ENCODE measurements around the gene CSNK1G1. TPM values are rescaled to one million over a fixed set of nuclear protein-coding genes. Genes with fewer than 3 reads are reported as not detected.
A peak's percentile ranks its signal among the peaks of the same experiment; 100 is the strongest.

Gene CSNK1G1
- total and polyA plus RNA-seq, 2 of the 8 experiments (the other 6 are each of a cell fraction or from before 2014, with no cell fraction given): 6.0 to 12.9 TPM

- no peak overlapping the region for H4K91ac ChIP-seq (replicated peaks; ENCODE audit: insufficient read length, low read length)
- no peak overlapping the region for H2BK20ac ChIP-seq (ENCODE audit: low read length)
- no peaks in the 10 kb centered on the region for H3K79me1 ChIP-seq (ENCODE audit: low read depth, low read length)
- FAIRE-seq (peak; percentile 62), DNase-seq (ENCODE audit: low read depth in 1 of 2, low spot score in 2 of 2) (peak in 1 of 2 experiments; percentile 7)
- no peaks in the 10 kb centered on the region for H3K4me1 ChIP-seq (replicated peaks in 1 of 4; ENCODE audit: control insufficient read depth in 3 of 4, insufficient read depth in 4 of 4, low read length in 3 of 4)
- H2AK5ac ChIP-seq (ENCODE audit: low read depth, low read length): no peak overlapping the region
- no peak overlapping the region for H3K4ac ChIP-seq (replicated peaks; ENCODE audit: insufficient read length, low read depth, low read length)
- H3K79me2 ChIP-seq (ENCODE audit: control insufficient read depth in 1 of 2, insufficient read depth in 2 of 2, low read length in 2 of 2): peaks cover 0 to 7% of the 10 kb centered on the region in 2 experiments; a peak in 2 of 4 replicates
- no peak overlapping the region for H3K14ac ChIP-seq (ENCODE audit: insufficient read length)
- 74% methylated on average over 9 of the region's 9 CpGs; no CpG with 5 or more reads in 1 of the 2 experiments for WGBS, 2 experiments (ENCODE audit: extremely low coverage in 1 of 2, insufficient coverage in 1 of 2, insufficient read length in 1 of 2, insufficient replicate concordance in 2 of 2, low coverage in 1 of 2, low lambda C conversion rate in 2 of 2, missing lambda C conversion rate in 1 of 2)
- H3K9me3 ChIP-seq (ENCODE audit: insufficient read depth in 2 of 2, low read depth in 1 of 2, low read length in 1 of 2): no peaks in the 10 kb centered on the region; a peak in 1 of 4 replicates
- ChIA-PET POLR2A (ENCODE audit: partially characterized antibody) (interaction anchor here (1.0 to 1.3 kb wide), 5 partner anchors 10 to 53 kb away, joined by 3 to 4 read pairs (median 4); partner anchors contain the start of genes CSNK1G1 and TRIP4), CTCF (ENCODE audit: partially characterized antibody) (interaction anchor here (0.8 to 1.8 kb wide), 13 partner anchors 9 to 263 kb away, joined by 3 to 8 read pairs (median 3); no protein-coding TSS in a partner anchor)
- no peak overlapping the region for H4K8ac ChIP-seq (ENCODE audit: extremely low read depth, insufficient read depth, low read length)
- no peak overlapping the region for H3K4me3 ChIP-seq (ENCODE audit: extremely low read depth in 1 of 4, insufficient read depth in 2 of 4, low read depth in 3 of 4, low read length in 4 of 4)
- H3K23me2 ChIP-seq (ENCODE audit: low read depth, low read length): no peaks in the 10 kb centered on the region
- no peak overlapping the region for H2AFZ ChIP-seq (ENCODE audit: low read length)
- no peaks in the 10 kb centered on the region for H4K20me1 ChIP-seq (replicated peaks in 1 of 2; ENCODE audit: control insufficient read depth in 1 of 2, insufficient read depth in 2 of 2, low read length in 2 of 2)
- H3K27me3 ChIP-seq (replicated peaks in 1 of 4; ENCODE audit: control insufficient read depth in 3 of 4, extremely low read depth in 1 of 4, insufficient read depth in 3 of 4, low read length in 3 of 4): no peaks in the 10 kb centered on the region
- no peaks in the 10 kb centered on the region for H3K36me3 ChIP-seq (ENCODE audit: control insufficient read depth in 2 of 4, insufficient read depth in 4 of 4, low read length in 3 of 4)
- no peak overlapping the region for H2BK120ac ChIP-seq (replicated peaks; ENCODE audit: low read depth, low read length)
- no peak overlapping the region for H2BK12ac ChIP-seq (ENCODE audit: low read depth, low read length)
- H3K23ac ChIP-seq (ENCODE audit: insufficient read length): no peak overlapping the region
- H3K9ac ChIP-seq (replicated peaks in 1 of 4; ENCODE audit: extremely low read depth in 1 of 4, low read depth in 3 of 4, low read length in 3 of 4): no peak overlapping the region
- no peak overlapping the region for H3K18ac ChIP-seq (ENCODE audit: extremely low read depth, low read length)
- H3K27ac ChIP-seq (ENCODE audit: low read depth, low read length): no peak overlapping the region
- H2BK5ac ChIP-seq (ENCODE audit: low read depth, low read length): no peak overlapping the region
- no peak overlapping the region for H3K56ac ChIP-seq (replicated peaks; ENCODE audit: insufficient read length, low read depth, low read length)
- no peak overlapping the region for H2BK15ac ChIP-seq (ENCODE audit: low read length)
- H4K5ac ChIP-seq (ENCODE audit: insufficient read length, low read depth, low read length): no peak overlapping the region
- H3K4me2 ChIP-seq (ENCODE audit: insufficient read depth in 1 of 2, low read depth in 2 of 2, low read length in 2 of 2): no peak overlapping the region
- TF ChIP-seq ATF3 (IDR thresholded peaks at IDR 0.05; ENCODE audit: insufficient read depth, low read depth, low read length) (no peak), RAD21 (IDR thresholded peaks at IDR 0.05 in 1 of 2, conservative IDR thresholded peaks at IDR 0.05 in 1 of 2; ENCODE audit: low read depth in 2 of 2, low read length in 2 of 2) (peak; percentile 17 to 37; a peak in 2 of 4 replicates), CTCF (IDR thresholded peaks at IDR 0.05; ENCODE audit: control extremely low read depth in 1 of 3, insufficient read depth in 1 of 3, low read depth in 1 of 3, low read length in 3 of 3) (peak; percentile 14 to 54 (median 24); a peak in 3 of 4 replicates)
Measured at GRCh38 chr15:64333986-64334929, 21.7 kb downstream of the CSNK1G1 start.
